ENCODE results near the gene WDR54.

DNA sequence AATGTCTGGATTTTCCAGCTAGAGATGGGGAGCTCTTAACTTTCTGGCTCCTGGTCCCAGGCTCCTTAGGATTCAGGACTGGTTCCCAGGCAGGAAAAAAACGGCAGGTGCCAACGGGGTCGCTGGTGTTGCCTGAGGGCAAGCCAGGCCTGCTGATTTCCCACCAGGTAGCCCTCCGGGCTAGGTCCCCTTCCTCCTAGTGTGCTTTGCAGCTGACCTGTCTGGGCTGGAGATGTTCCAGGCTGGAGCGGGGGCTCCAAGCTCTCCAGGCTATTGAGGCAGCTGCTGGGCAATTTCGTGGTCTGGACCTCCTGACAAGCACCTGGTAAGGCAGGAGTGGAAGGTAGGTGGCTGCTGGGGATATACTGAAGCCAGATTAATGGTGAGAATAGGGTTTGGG, 53.0 kb downstream of the WDR54 start:
- TF ChIP-seq ZNF274 (IDR thresholded peaks at IDR 0.05; ENCODE audit: low read depth, low read length) (no peak), YY1 (IDR thresholded peaks at IDR 0.05; ENCODE audit: insufficient read depth, insufficient read length) (no peak)

Data from NT2/D1 (cell line).